DOHH2 (cell line): ENCODE data around the gene NEK1.
"Not testable (repeated sequence)": the region's sequence is repeated elsewhere in the genome, so short reads cannot be mapped to it uniquely, and the experiment has no call there.

Source experiments
- H3F3A ChIP-seq: fragments of 200-600 bp; sonication (generic), shearing (Covaris generic); 2 replicates; pipeline ENCODE4 v1.6.0; 2016; ENCODE audit warnings: antibody characterized with exemption, mild to moderate bottlenecking; ENCODE audit not compliant: control insufficient read depth, insufficient read depth
- H3K27ac ChIP-seq: fragments of 200-600 bp; sonication (generic); 2 replicates; pipeline ENCODE4 v1.5.1; 2014; ENCODE audit warnings: low read depth, mild to moderate bottlenecking, low read length, moderate library complexity
- H3K27me3 ChIP-seq: fragments of 200-600 bp; sonication (generic); 2 replicates; pipeline ENCODE4 v1.6.1; 2014; ENCODE audit warnings: mild to moderate bottlenecking, low read length, mixed read lengths; ENCODE audit not compliant: control insufficient read depth
- H3K36me3 ChIP-seq: fragments of 200-600 bp; sonication (generic); 2 replicates; pipeline ENCODE4 v1.6.1; 2014; ENCODE audit warnings: mild to moderate bottlenecking, low read length, moderate library complexity, mixed read lengths; ENCODE audit not compliant: control insufficient read depth
- H3K4me1 ChIP-seq: fragments of 200-600 bp; sonication (generic); 2 replicates; pipeline ENCODE4 v1.6.1; 2014; ENCODE audit warnings: mild to moderate bottlenecking, low read length, mixed read lengths; ENCODE audit not compliant: control insufficient read depth
- H3K4me2 ChIP-seq: fragments of 200-600 bp; sonication (generic); 2 replicates; pipeline ENCODE4 v1.6.0; 2014; ENCODE audit warnings: mild to moderate bottlenecking, low read length, moderate library complexity
- H3K4me3 ChIP-seq: fragments of 200-600 bp; sonication (generic); 2 replicates; pipeline ENCODE4 v1.5.1; 2014; ENCODE audit warnings: mild to moderate bottlenecking, low read length, mixed read lengths
- H3K79me2 ChIP-seq: fragments of 200-600 bp; sonication (generic); 2 replicates; pipeline ENCODE4 v1.6.1; 2014; ENCODE audit warnings: mild to moderate bottlenecking, low read length, mixed read lengths; ENCODE audit not compliant: control insufficient read depth
- H3K9me2 ChIP-seq: fragments of 200-600 bp; sonication (generic); replicated peaks from 2 replicates; pipeline ENCODE4 v1.6.1; 2014; ENCODE audit warnings: mild to moderate bottlenecking, low read length, mixed read lengths; ENCODE audit not compliant: control insufficient read depth
- H3K9me3 ChIP-seq: fragments of 200-600 bp; sonication (generic); 2 replicates; pipeline ENCODE4 v1.6.1; 2014; ENCODE audit warnings: antibody characterized with exemption, low read length, mixed read lengths; ENCODE audit not compliant: control insufficient read depth, insufficient read depth
- H4K20me1 ChIP-seq: fragments of 200-600 bp; sonication (generic); 2 replicates; pipeline ENCODE4 v1.6.0; 2014; ENCODE audit warnings: low read depth, mild to moderate bottlenecking, antibody characterized with exemption, low read length, moderate library complexity; ENCODE audit not compliant: control insufficient read depth, insufficient read depth
- CTCF ChIP-seq: fragments of 200-600 bp; sonication (generic); IDR thresholded peaks from one replicate; pipeline ENCODE4 v1.5.1; 2014; ENCODE audit warnings: antibody characterized with exemption, mild to moderate bottlenecking, low read depth, low read length; ENCODE audit not compliant: poor library complexity, severe bottlenecking
- EZH2phosphoT487 ChIP-seq: fragments of 200-600 bp; sonication (generic); IDR thresholded peaks from 2 replicates; pipeline ENCODE4 v1.6.1; 2017; ENCODE audit warnings: borderline replicate concordance, mild to moderate bottlenecking, antibody characterized with exemption, low read length, moderate library complexity, mixed read lengths

The NEK1 gene

DNA sequence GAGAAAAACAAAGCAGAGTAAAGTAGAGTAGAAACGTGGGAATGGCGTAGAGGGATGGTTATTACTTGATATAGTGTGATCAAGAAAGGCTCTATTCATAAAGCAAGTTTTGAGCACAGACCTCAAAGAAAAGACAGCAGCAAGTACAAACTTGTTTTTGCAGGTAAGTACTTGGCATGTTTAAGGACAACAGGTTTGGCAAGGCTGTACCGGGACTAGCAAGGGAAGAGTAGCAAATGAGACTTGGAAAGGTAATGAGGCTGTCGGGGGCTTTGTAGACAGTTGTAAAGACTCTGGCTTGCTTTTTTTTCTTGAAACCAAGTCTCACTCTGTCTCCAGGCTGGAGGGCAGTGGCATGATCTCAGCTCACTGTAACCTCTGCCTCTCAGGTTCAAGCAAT, 40.9 kb downstream of the NEK1 start:
- H3K79me2 ChIP-seq, result no peaks in the 10 kb centered on the region
- H3K4me1 ChIP-seq, result peaks cover 6% of the 10 kb centered on the region
- no peaks in the 10 kb centered on the region for H3F3A ChIP-seq
- H3K36me3 ChIP-seq, result peaks cover 7% of the 10 kb centered on the region
- H4K20me1 ChIP-seq, result no peaks in the 10 kb centered on the region
- H3K27me3 ChIP-seq, result no peaks in the 10 kb centered on the region
- no peak for TF ChIP-seq EZH2phosphoT487
- no peak for TF ChIP-seq CTCF
- no peak overlapping the region for H3K4me2 ChIP-seq
- H3K4me3 ChIP-seq, result no peak overlapping the region
- no peak overlapping the region for H3K27ac ChIP-seq
- H3K9me2 ChIP-seq, result no peaks in the 10 kb centered on the region
- no peaks in the 10 kb centered on the region for H3K9me3 ChIP-seq

DNA sequence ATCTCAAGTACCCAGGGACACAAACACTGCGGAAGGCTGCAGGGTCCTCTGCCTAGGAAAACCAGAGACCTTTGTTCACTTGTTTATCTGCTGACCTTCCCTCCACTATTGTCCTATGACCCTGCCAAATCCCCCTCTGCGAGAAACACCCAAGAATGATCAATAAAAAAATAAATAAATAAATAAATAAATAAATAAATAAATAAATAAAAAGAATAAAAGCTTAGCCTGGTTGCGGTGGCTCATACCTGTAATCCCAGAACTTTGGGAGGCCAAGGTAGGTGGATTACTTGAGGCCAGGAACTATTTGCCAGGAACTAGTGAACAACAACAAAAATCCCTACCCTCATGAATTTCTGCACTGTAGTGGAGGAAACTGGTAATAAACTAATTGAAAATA, 41.4 kb downstream of the NEK1 start:
- H3K27me3 ChIP-seq, H4K20me1 ChIP-seq, H3K36me3 ChIP-seq, H3K4me1 ChIP-seq, H3K9me2 ChIP-seq, H3K4me2 ChIP-seq, H3K4me3 ChIP-seq, H3F3A ChIP-seq, H3K79me2 ChIP-seq, H3K9me3 ChIP-seq, H3K27ac ChIP-seq: not testable (repeated sequence)

DNA sequence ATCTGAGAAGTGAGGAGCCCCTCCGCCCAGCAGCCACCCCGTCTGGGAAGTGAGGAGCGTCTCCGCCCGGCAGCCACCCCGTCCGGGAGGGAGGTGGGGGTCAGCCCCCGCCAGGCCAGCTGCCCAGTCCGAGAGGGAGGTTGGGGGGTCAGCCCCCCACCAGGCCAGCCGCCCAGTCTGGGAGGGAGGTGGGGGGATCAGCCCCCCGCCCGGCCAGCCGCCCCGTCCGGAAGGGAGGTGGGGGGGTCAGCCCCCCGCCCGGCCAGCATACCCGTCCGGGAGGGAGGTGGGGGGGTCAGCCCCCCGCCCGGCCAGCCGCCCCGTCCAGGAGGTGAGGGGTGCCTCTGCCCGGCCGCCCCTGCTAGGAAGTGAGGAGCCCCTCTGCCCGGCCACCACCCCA, 42.1 kb downstream of the NEK1 start:
- not testable (repeated sequence) for H3K4me3 ChIP-seq, H3K27me3 ChIP-seq, H3K4me2 ChIP-seq, H3F3A ChIP-seq, H3K4me1 ChIP-seq, H3K9me3 ChIP-seq, H3K79me2 ChIP-seq, H3K9me2 ChIP-seq, H4K20me1 ChIP-seq, H3K27ac ChIP-seq, H3K36me3 ChIP-seq

DNA sequence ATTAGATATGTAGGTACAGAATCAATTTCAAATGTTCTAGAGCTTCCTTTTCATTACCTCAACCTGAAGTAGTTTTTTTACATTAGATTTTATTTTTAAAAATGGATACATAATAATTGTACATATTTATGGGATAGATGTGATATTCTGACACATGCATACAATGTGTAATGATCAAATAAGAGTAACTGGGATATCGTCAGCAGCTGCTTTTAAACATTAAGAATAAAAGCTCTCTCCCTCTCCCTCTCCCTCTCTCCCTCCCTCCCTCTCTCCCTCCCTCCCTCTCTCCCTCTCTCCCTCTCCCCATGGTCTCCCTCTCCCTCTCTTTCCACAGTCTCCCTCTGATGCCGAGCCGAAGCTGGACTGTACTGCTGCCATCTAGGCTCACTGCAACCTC, 43.2 kb downstream of the NEK1 start:
- H3K4me3 ChIP-seq, H3K79me2 ChIP-seq, H3K9me3 ChIP-seq, H3F3A ChIP-seq, H4K20me1 ChIP-seq, H3K27me3 ChIP-seq, H3K27ac ChIP-seq, H3K36me3 ChIP-seq, H3K4me2 ChIP-seq, H3K4me1 ChIP-seq, H3K9me2 ChIP-seq: not testable (repeated sequence)

DNA sequence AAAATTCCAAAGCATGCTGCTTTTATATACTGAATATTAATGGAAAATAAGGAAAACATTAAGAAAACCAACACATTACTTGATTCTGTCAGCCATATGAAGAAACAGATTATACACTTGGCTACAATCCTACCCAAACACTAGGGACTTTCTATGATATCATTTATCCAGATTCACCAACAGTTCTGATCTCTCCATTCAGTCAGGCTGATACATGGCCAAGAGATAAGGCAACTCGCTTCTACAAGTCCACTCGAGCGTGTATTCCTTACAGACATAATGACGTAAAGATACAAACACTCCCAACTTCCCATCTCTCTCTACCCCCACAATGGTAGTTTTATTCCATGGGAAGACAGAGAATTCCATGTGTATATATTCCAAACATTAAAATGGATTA, 44.5 kb downstream of the NEK1 start:
- H3K4me1 ChIP-seq, result no peaks in the 10 kb centered on the region
- H3K27ac ChIP-seq, result no peak overlapping the region
- H4K20me1 ChIP-seq, result no peaks in the 10 kb centered on the region
- no peaks in the 10 kb centered on the region for H3K79me2 ChIP-seq
- no peak overlapping the region for H3K4me3 ChIP-seq
- no peaks in the 10 kb centered on the region for H3K9me2 ChIP-seq
- no peaks in the 10 kb centered on the region for H3F3A ChIP-seq
- no peaks in the 10 kb centered on the region for H3K27me3 ChIP-seq
- TF ChIP-seq CTCF (no peak), EZH2phosphoT487 (no peak)
- H3K4me2 ChIP-seq, result no peak overlapping the region
- no peaks in the 10 kb centered on the region for H3K9me3 ChIP-seq
- no peaks in the 10 kb centered on the region for H3K36me3 ChIP-seq
